AG20443 (cell line): ENCODE data around the gene YBEY.
A peak's percentile ranks its signal among the peaks of the same experiment; 100 is the strongest.

Experiments used
- DNase-seq: peaks from one replicate; pipeline ENCODE4 v3.0.0; 2012; ENCODE audit warnings: low spot score, mixed read lengths

YBEY gene

GRCh38 chr21:46264690-46265144 lies 21.4 kb upstream of the YBEY start:
- no peak for DNase-seq

DNA sequence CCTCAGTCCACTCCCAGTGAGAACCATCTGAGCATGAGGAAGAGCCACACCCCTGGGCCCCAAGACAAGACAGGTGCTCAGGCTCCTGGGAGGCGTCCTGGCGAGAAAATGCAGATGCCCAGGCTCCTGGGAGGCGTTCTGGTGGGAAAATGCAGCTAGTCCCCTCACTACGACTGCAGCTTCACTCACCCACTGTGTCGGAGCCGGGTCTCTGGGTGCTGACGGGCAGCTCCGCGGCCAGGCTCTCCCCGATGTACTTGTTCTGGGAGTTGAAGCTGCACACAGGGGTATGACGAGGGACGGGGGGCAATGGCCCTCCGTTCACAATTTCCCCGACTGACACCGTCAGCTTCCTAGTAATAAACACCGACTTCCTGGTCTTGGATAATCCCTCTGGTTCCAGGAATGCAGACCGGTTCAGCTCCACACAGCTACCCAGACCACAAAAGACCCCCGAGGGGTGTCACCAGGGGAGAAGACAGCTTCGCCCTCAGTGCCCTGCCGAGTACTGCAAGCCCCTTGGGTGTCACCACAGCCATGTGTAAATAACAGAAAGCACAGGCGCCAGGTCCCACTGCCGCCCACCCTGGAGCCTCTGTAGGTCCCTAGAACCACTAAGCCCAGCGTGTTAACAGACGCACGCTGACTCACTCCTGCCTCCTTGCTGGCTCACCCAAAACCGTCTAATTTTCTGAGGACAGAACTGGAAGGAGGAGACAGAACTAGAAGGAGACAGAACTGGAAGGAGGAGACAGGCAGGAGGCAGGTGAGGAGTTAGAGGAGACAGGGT lies 20.2 kb upstream of the YBEY start:
- DNase-seq = no peak

DNA sequence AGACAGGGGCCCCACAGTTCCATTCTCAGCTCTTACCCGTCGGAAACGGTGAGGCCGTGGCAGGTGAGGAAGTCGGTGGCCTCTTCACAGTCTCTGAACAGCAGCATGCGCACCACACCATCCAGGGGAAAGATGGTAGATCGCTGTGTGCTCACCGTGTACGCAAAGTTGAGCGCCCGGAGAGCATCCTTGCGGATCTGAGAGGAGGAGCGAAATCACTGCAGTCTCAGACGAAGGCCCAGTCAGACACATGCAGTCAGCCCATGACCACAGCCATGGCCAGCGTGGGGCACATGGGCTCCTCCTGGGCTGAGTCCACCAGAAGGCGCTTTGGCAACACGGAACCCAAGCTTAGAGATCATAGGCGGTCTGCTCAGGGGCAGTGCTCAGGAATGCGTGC lies 19.2 kb upstream of the YBEY start:
- DNase-seq = no peak

GRCh38 chr21:46268371-46268770 lies 17.8 kb upstream of the YBEY start:
- no peak for DNase-seq

- no peak for DNase-seq
Measured at GRCh38 chr21:46269466-46269865, 16.7 kb upstream of the YBEY start.

DNA sequence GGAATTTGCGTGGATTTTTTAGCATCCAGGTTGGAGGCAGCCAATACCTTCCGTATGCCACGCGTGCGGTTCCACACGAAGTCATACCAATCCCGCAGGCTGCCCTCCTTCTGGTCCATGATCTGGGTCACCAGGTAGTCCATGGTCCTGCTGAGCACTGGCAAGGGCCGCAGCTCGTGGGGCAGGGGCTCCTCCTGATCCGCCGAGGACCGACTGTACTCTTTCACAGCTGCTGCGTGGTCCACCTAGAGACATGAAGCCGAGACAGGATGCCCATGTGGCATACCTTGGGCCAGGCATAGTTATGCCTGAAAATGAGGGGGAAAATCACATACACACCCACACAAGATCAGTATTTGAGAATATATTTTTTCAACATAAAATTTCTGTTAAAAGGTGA lies 12.8 kb upstream of the YBEY start:
- no peak for DNase-seq

GRCh38 chr21:46274797-46275390 lies 11.2 kb upstream of the YBEY start:
- no peak for DNase-seq

- DNase-seq = no peak
Measured at GRCh38 chr21:46284077-46284644, 2.0 kb upstream of the YBEY start.

GRCh38 chr21:46284733-46285132 lies 1.4 kb upstream of the YBEY start:
- DNase-seq = no peak

- no peak for DNase-seq
Measured at GRCh38 chr21:46285206-46285661, 908 bp upstream of the YBEY start, which contains the start of gene MCM3AP. Gene MCM3AP, minus strand, starts transcription at chr21:46285611. Its CDS starts 325 bp downstream, at chr21:46285286.

- peak; percentile 40 for DNase-seq
Measured at GRCh38 chr21:46286648-46287002, 483 bp downstream of the YBEY start.

DNA sequence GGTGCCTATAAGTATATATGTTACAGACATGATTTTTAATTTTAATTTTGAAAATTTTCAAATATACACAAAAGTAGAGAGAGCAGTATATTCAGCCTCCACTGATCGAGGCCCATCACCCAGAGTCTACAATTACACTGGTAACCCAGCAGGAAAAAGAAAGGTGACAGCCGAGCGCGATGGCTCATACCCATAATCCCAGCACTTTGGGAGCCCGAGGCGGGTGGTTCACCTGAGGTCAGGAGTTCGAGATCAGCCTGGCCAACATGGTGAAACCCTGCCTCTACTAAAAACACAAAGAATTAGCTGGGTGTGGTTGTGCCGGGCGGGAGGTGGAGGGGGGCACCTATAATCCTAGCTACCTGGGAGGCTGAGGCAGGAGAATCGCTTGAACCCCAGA lies 1.4 kb downstream of the YBEY start:
- DNase-seq = no peak

- no peak for DNase-seq
Measured at GRCh38 chr21:46289655-46290179, 3.6 kb downstream of the YBEY start.

DNA sequence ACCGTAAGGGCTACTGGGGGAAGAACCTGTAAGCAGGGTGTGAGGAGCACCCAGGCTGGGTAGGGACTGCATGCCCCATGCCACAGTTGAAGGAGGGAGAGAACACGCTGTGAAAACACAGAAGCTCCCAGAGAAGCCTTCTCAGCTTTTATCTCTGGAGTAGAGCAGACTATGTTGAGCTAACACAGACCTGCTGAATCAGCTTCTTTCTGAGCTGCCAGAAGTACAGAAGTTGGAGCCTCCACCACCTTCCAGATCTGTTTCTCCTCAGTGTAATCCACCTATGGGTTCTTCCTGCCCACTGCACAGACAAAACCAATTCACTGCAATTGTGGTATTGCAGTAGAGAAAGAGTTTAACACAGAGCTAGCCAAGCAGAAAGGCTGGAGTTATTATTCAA lies 5.4 kb downstream of the YBEY start:
- no peak for DNase-seq

- peak; percentile 65 for DNase-seq
Measured at GRCh38 chr21:46294647-46295176, 8.6 kb downstream of the YBEY start.

GRCh38 chr21:46295177-46295770 lies 9.1 kb downstream of the YBEY start:
- DNase-seq = no peak

DNA sequence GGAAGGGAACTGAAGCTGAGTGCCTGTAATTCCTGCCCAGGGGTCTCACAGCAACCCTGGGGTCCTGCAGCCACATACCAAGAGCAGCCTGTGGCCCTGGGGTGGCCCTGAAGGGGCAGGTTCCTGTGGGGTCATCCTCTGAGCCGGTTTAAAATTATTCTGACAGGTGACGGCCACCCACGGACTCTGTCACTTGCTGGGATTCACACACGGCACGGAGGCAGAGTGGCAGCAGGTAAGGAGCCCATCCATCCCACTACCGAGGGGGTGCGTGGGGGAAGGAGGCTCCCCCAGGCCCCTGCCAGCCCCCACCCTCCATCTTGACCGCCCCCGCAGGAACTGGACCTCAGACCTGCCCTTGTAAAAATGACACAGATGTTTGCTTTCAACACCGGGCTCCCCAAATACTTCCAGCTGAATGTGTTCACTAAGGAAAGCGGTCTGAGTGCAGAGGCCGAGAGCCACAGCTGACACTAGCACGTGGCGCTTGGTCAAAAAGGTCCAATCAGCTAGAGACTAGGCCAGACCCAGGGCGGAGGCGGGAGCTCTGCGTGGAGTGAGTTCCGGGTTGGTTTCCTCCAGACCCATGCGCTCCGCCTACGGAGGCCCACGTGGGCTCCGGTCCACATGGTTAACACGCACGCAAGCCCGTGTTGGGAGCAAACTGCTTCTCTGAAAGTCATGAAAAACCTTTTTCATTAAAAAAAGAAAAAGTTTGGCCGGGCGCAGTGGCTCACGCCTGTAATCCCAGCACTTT lies 10.0 kb downstream of the YBEY start:
- peak; percentile 95 for DNase-seq

DNA sequence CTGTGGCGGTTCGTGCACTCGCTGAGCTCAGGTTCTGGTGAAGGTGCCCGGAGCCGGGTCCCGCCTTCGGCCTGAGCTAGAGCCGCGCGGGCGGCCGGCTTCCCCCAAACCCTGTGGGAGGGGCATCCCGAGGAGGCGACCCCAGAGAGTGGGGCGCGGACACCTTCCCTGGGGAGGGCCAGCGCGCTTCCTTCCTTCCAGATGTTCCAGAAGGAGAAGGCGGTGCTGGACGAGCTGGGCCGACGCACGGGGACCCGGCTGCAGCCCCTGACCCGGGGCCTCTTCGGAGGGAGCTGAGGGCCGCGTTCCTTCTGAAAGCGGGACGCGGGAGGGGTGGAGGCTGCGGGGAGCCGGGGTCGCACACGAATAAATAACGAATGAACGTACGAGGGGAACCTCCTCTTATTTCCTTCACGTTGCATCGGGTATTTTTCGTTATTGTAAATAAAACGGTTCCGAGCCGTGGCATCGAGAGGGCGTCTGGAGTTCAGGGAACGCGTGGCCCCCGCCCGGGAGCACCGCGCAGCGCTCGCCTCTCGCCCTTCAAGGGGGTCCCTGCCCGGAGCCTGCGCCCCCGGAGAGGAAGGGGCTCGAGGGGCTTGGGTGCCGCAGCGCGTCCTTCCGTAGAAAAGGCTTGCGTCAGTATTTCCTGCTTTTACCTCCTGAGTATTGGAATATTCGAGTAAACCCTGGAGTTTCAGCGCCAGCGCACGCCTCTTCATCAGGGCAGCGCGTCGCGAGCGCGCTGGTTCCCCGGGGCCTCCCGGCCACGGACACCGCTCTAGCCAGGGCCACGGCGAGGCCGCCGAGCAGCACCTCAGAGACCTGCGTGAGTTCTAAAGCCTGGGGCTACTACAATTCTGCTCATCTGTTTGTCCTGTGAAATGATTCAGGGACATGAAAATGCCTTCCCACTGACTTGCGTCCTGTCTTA lies 11.5 kb downstream of the YBEY start:
- peak; percentile 43 for DNase-seq

DNA sequence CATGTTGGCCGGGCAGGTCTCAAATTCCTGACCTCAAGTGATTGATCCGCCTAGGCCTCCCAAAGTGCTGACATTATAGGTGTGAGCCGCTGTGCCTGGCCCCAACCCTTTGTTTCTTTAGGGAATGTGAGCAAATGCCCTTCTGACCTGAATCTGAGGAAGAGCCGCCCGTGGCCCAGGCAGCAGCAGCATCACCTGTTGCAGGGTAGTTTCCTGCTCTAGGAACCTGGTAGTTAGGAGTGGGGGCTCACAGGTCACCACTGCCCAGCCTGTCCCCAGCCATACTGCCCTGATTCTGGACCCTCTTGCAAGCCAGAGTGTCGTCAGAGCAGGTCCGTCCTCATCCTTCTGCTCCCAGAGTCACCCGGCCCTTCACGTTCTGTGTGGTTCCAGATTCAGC lies 13.0 kb downstream of the YBEY start:
- no peak for DNase-seq

DNA sequence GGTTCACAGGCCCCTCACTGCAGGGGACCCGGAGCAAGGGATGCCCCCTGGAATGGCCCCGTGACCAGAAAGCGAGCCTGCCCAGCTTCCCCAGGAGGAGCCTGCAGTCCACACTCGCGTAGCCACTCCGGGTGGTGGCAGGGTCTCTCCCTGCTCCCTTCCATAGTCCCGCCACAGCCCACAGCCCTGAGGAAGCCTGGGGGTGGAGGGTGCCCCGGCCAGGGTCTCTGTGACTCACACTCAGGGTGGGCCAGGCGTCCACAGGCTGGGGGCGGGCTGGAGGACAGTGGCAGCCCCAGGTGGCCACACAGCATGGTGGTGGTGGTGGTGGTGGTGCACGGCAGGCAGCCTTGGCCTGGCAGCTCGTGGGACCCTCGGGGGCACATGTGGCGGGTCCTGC lies 15.6 kb downstream of the YBEY start:
- DNase-seq = no peak

- no peak for DNase-seq
Measured at GRCh38 chr21:46304437-46304836, 18.3 kb downstream of the YBEY start.
